DOHH2 (cell line): ENCODE data around the gene SIGLEC6.

ENCODE experiments used
- H3F3A ChIP-seq: fragments of 200-600 bp; sonication (generic), shearing (Covaris generic); 2 replicates; pipeline ENCODE4 v1.6.0; 2016; ENCODE audit warnings: antibody characterized with exemption, mild to moderate bottlenecking; ENCODE audit not compliant: control insufficient read depth, insufficient read depth
- H3K27ac ChIP-seq: fragments of 200-600 bp; sonication (generic); 2 replicates; pipeline ENCODE4 v1.5.1; 2014; ENCODE audit warnings: low read depth, mild to moderate bottlenecking, low read length, moderate library complexity
- H3K27me3 ChIP-seq: fragments of 200-600 bp; sonication (generic); 2 replicates; pipeline ENCODE4 v1.6.1; 2014; ENCODE audit warnings: mild to moderate bottlenecking, low read length, mixed read lengths; ENCODE audit not compliant: control insufficient read depth
- H3K36me3 ChIP-seq: fragments of 200-600 bp; sonication (generic); 2 replicates; pipeline ENCODE4 v1.6.1; 2014; ENCODE audit warnings: mild to moderate bottlenecking, low read length, moderate library complexity, mixed read lengths; ENCODE audit not compliant: control insufficient read depth
- H3K4me1 ChIP-seq: fragments of 200-600 bp; sonication (generic); 2 replicates; pipeline ENCODE4 v1.6.1; 2014; ENCODE audit warnings: mild to moderate bottlenecking, low read length, mixed read lengths; ENCODE audit not compliant: control insufficient read depth
- H3K4me2 ChIP-seq: fragments of 200-600 bp; sonication (generic); 2 replicates; pipeline ENCODE4 v1.6.0; 2014; ENCODE audit warnings: mild to moderate bottlenecking, low read length, moderate library complexity
- H3K4me3 ChIP-seq: fragments of 200-600 bp; sonication (generic); 2 replicates; pipeline ENCODE4 v1.5.1; 2014; ENCODE audit warnings: mild to moderate bottlenecking, low read length, mixed read lengths
- H3K79me2 ChIP-seq: fragments of 200-600 bp; sonication (generic); 2 replicates; pipeline ENCODE4 v1.6.1; 2014; ENCODE audit warnings: mild to moderate bottlenecking, low read length, mixed read lengths; ENCODE audit not compliant: control insufficient read depth
- H3K9me2 ChIP-seq: fragments of 200-600 bp; sonication (generic); replicated peaks from 2 replicates; pipeline ENCODE4 v1.6.1; 2014; ENCODE audit warnings: mild to moderate bottlenecking, low read length, mixed read lengths; ENCODE audit not compliant: control insufficient read depth
- H3K9me3 ChIP-seq: fragments of 200-600 bp; sonication (generic); 2 replicates; pipeline ENCODE4 v1.6.1; 2014; ENCODE audit warnings: antibody characterized with exemption, low read length, mixed read lengths; ENCODE audit not compliant: control insufficient read depth, insufficient read depth
- H4K20me1 ChIP-seq: fragments of 200-600 bp; sonication (generic); 2 replicates; pipeline ENCODE4 v1.6.0; 2014; ENCODE audit warnings: low read depth, mild to moderate bottlenecking, antibody characterized with exemption, low read length, moderate library complexity; ENCODE audit not compliant: control insufficient read depth, insufficient read depth
- EZH2phosphoT487 ChIP-seq: fragments of 200-600 bp; sonication (generic); IDR thresholded peaks from 2 replicates; pipeline ENCODE4 v1.6.1; 2017; ENCODE audit warnings: borderline replicate concordance, mild to moderate bottlenecking, antibody characterized with exemption, low read length, moderate library complexity, mixed read lengths
- TF ChIP-seq, protein P1 (sequence below): fragments of 200-600 bp; sonication (generic); IDR thresholded peaks from one replicate; pipeline ENCODE4 v1.5.1; 2014; ENCODE audit warnings: antibody characterized with exemption, mild to moderate bottlenecking, low read depth, low read length; ENCODE audit not compliant: poor library complexity, severe bottlenecking

SIGLEC6 gene

DNA sequence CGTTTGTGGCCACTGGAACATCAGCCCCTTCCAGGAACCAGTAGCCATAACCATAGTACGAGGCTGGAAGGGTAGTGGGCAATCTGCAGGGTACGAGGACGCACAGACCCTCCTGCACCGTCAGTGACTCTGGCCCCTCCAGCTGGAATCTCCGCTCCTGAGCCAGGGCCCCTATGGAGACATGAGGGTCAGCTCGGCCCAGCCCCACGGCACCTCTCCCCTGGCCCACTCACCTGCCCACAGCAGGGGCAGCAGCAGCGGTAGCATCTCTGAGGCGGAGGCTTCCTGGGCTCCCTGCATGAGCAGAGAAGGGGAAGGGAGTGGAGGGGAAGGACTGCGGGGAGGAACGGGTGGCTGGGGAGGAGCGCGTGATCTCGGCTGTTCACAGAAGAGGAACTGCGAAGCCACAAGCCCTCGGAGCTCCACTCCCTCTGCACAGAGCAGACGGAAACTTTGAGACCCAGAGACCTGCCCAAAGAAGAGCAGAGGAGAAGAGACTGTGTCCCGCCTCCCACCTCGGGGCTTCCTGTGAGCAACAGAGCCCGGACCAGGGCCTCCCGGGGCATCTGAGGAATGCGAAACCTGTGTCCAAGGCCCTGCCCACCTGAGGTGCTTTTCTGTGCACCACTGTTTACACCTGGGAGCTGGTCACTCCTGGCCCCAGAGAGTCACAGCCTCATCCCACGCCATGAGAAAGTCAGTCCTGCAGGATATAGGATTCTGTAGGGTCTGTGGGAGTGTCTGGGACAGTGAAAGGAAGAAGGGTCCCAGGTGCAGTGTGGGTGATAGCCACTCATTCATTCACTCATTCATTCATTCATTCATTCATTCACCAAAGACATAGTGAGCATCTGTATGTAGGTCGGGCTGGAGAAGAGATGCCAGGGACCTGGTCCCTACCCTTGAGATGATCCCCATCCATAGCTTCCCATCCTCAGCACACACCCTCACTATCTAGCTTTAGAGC lies at the start of gene SIGLEC6:
Gene SIGLEC6 (minus strand): TSS at position 322 of the 967 bp plus-strand sequence. CDS start 22 bp downstream, at position 300.
- TF ChIP-seq, protein P1, sequence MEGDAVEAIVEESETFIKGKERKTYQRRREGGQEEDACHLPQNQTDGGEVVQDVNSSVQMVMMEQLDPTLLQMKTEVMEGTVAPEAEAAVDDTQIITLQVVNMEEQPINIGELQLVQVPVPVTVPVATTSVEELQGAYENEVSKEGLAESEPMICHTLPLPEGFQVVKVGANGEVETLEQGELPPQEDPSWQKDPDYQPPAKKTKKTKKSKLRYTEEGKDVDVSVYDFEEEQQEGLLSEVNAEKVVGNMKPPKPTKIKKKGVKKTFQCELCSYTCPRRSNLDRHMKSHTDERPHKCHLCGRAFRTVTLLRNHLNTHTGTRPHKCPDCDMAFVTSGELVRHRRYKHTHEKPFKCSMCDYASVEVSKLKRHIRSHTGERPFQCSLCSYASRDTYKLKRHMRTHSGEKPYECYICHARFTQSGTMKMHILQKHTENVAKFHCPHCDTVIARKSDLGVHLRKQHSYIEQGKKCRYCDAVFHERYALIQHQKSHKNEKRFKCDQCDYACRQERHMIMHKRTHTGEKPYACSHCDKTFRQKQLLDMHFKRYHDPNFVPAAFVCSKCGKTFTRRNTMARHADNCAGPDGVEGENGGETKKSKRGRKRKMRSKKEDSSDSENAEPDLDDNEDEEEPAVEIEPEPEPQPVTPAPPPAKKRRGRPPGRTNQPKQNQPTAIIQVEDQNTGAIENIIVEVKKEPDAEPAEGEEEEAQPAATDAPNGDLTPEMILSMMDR: no peak
- TF ChIP-seq EZH2phosphoT487: no peak
- Histone ChIP-seq H3K4me2 (no peak within 1 kb of the TSS), H3K4me3 (no peak within 1 kb of the TSS)

DNA sequence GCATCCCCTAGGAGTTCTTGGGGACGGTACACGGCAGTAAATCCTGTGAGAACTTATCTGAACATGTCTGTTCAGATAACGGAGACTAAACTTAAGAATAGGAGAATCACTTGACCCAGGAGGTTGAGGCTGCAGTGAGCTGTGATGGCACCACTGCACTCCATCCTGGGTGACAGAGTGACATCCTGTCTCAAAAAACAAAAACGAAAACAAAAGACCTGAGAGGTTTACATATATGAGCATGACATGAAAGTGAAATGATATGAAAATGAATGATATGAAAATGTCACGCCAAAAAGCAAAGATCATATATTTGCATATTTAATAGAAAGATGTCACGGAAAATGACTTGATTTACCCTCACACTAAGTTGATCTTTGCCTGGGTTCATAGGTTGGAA lies 45.4 kb upstream of the SIGLEC6 start:
- Histone ChIP-seq H3K79me2 (peaks cover 12% of the 10 kb centered on the region), H3K4me3 (no peak overlapping the region), H3K9me3 (no peaks in the 10 kb centered on the region), H3K27me3 (no peaks in the 10 kb centered on the region), H3K4me2 (no peak overlapping the region), H4K20me1 (no peaks in the 10 kb centered on the region), H3K27ac (no peak overlapping the region), H3K36me3 (peaks cover 25% of the 10 kb centered on the region), H3K9me2 (no peaks in the 10 kb centered on the region), H3F3A (no peaks in the 10 kb centered on the region), H3K4me1 (peaks cover 8% of the 10 kb centered on the region)
- TF ChIP-seq, protein P1: no peak
- no peak for TF ChIP-seq EZH2phosphoT487

More for the DNA sequence above, at the start of gene SIGLEC6:
- Histone ChIP-seq H3F3A (no peaks in the 10 kb centered on the region), H3K9me2 (no peaks in the 10 kb centered on the region), H3K27ac (no peak within 1 kb of the TSS), H4K20me1 (no peaks in the 10 kb centered on the region), H3K79me2 (no peaks in the 10 kb centered on the region), H3K27me3 (peaks cover 21% of the 10 kb centered on the region), H3K9me3 (no peaks in the 10 kb centered on the region), H3K36me3 (no peaks in the 10 kb centered on the region), H3K4me1 (no peaks in the 10 kb centered on the region)

DNA sequence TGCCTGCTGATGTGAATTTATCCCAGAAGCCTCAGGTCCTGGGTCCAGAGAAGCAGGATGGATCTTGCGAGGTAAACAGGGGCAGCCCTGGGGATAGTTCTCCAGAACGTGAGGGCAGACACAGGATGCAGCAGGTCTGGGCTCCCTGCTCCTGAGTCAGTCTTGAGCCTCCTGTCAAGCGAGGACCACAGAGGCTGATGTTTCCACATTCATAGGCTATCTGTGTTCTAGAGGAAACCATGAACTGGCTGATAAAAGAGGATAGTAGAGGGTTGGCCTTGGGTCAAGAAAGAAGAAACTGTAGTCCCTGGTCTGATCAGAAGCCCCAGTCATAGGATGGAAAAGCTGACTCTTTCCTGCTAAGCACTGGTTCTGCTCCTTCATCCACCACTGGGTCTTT lies 41.9 kb upstream of the SIGLEC6 start:
- H3K9me3 ChIP-seq: no peaks in the 10 kb centered on the region
- H3K36me3 ChIP-seq: peaks cover 14% of the 10 kb centered on the region
- TF ChIP-seq EZH2phosphoT487: no peak
- TF ChIP-seq, protein P1: no peak
- no peak overlapping the region for H3K4me3 ChIP-seq
- no peaks in the 10 kb centered on the region for H3K9me2 ChIP-seq
- H4K20me1 ChIP-seq: no peaks in the 10 kb centered on the region
- H3K27me3 ChIP-seq: peaks cover 2% of the 10 kb centered on the region; the same call in 1 of the 2 replicates
- H3K4me2 ChIP-seq: no peak overlapping the region
- no peaks in the 10 kb centered on the region for H3F3A ChIP-seq
- peaks cover 16% of the 10 kb centered on the region for H3K4me1 ChIP-seq
- no peak overlapping the region for H3K27ac ChIP-seq
- H3K79me2 ChIP-seq: peaks cover 19% of the 10 kb centered on the region
